Smooth muscle cell (in vitro differentiated cells): ENCODE data around the gene USP22. TPM values are rescaled to one million over a fixed set of nuclear protein-coding genes. Genes with fewer than 3 reads are reported as not detected.

Experiments used
- DNase-seq: peaks from one replicate; lab custom pipeline; 2025; ENCODE audit not compliant: unreplicated experiment; lab: John Stamatoyannopoulos, UW
- H2AFZ ChIP-seq: fragments of 200-600 bp; sonication (generic); 2 replicates; pipeline ENCODE4 v1.6.0; 2016; ENCODE audit warnings: antibody characterized with exemption, low read depth, mild to moderate bottlenecking
- H3F3A ChIP-seq: fragments of 200-600 bp; sonication (generic); 2 replicates; pipeline ENCODE4 v1.6.0; 2017; ENCODE audit warnings: antibody characterized with exemption, low read depth
- H3K27ac ChIP-seq: fragments of 200-600 bp; sonication (generic); 2 replicates; pipeline ENCODE4 v1.5.1; 2016; ENCODE audit warnings: low read depth, mild to moderate bottlenecking
- H3K27me3 ChIP-seq: fragments of 200-600 bp; sonication (generic); 2 replicates; pipeline ENCODE4 v1.6.1; 2016; ENCODE audit warnings: low read depth, mild to moderate bottlenecking
- H3K36me3 ChIP-seq: fragments of 200-600 bp; sonication (generic); 2 replicates; pipeline ENCODE4 v1.5.1; 2016; ENCODE audit warnings: low read depth
- H3K4me1 ChIP-seq: fragments of 200-600 bp; sonication (generic); 2 replicates; pipeline ENCODE4 v1.5.1; 2016; ENCODE audit warnings: low read depth
- H3K4me2 ChIP-seq: fragments of 200-600 bp; sonication (generic); 2 replicates; pipeline ENCODE4 v1.6.0; 2016; ENCODE audit warnings: mild to moderate bottlenecking
- H3K4me3 ChIP-seq: fragments of 200-600 bp; sonication (generic); 2 replicates; pipeline ENCODE4 v1.5.1; 2016; ENCODE audit warnings: mild to moderate bottlenecking
- H3K79me2 ChIP-seq: fragments of 200-600 bp; sonication (generic); 2 replicates; pipeline ENCODE4 v1.6.0; 2016; ENCODE audit warnings: low read depth, mild to moderate bottlenecking
- H3K9ac ChIP-seq: fragments of 200-600 bp; sonication (generic); 2 replicates; pipeline ENCODE4 v1.6.0; 2016; ENCODE audit warnings: low read depth
- H3K9me3 ChIP-seq: fragments of 200-600 bp; sonication (generic); replicated peaks from 2 replicates; pipeline ENCODE4 v1.5.1; 2016; ENCODE audit warnings: low read depth
- H4K20me1 ChIP-seq: fragments of 200-600 bp; sonication (generic); 2 replicates; pipeline ENCODE4 v1.6.0; 2016; ENCODE audit warnings: low read depth
- WGBS: methylation state at CpG from one replicate; pipeline ENCODE4 v1.1.7; 2016; ENCODE audit warnings: low lambda C conversion rate; 5-methylcytosine and 5-hydroxymethylcytosine counted together
- polyA plus RNA-seq: library from polyadenylated mRNA; unstranded; fragments of >200 nt; fragmentation: Nextera tagmentation; extraction: Ambion mirVana; gene quantifications from 2 replicates; pipeline ENCODE4 v1.2.1, GENCODE V29; 2016
- total RNA-seq: library from RNA; depleted of rRNA; stranded (reverse); fragments of >200 nt; gene quantifications from 2 replicates; pipeline ENCODE4 v1.2.3, GENCODE V29; 2014
- TF ChIP-seq, protein P1 (sequence below): fragments of 200-600 bp; sonication (generic); IDR thresholded peaks from 2 replicates; pipeline ENCODE4 v1.5.1; 2017; ENCODE audit warnings: borderline replicate concordance, mild to moderate bottlenecking, antibody characterized with exemption; ENCODE audit not compliant: insufficient read depth, poor library complexity, severe bottlenecking

The USP22 gene
- total and polyA plus RNA-seq, 2 experiments from 2014 or later, result 79.3 to 151 TPM

DNA sequence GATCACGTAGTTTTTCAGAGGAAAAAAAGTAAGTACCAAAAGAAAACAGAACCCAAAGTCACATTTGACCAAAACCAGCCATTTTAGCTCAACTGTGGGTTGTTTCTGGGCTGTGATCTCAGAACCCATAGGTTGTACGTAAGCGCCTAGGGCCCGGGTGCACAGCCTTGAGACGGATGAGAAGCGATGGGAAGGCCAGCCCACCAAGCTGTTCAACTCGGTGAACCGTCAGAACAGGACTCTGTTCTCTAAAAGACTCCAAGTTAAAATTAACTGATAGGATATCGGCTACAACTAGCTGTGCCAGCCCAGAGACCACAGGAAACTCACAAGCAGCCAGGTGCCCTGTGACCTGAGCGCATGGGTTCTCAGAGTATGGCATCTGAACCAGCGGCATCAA lies 28.3 kb downstream of the USP22 start:
- peaks cover 8% of the 10 kb centered on the region for H3K36me3 ChIP-seq
- no peaks in the 10 kb centered on the region for H3K4me1 ChIP-seq
- no peaks in the 10 kb centered on the region for H3K9me3 ChIP-seq
- H4K20me1 ChIP-seq, result peaks cover 100% of the 10 kb centered on the region
- H3K4me3 ChIP-seq, result no peak overlapping the region
- peaks cover 97% of the 10 kb centered on the region for H3K79me2 ChIP-seq
- DNase-seq, result no peak
- H2AFZ ChIP-seq, result no peak overlapping the region
- no peak overlapping the region for H3K9ac ChIP-seq
- H3K4me2 ChIP-seq, result no peak overlapping the region
- TF ChIP-seq, protein P1, sequence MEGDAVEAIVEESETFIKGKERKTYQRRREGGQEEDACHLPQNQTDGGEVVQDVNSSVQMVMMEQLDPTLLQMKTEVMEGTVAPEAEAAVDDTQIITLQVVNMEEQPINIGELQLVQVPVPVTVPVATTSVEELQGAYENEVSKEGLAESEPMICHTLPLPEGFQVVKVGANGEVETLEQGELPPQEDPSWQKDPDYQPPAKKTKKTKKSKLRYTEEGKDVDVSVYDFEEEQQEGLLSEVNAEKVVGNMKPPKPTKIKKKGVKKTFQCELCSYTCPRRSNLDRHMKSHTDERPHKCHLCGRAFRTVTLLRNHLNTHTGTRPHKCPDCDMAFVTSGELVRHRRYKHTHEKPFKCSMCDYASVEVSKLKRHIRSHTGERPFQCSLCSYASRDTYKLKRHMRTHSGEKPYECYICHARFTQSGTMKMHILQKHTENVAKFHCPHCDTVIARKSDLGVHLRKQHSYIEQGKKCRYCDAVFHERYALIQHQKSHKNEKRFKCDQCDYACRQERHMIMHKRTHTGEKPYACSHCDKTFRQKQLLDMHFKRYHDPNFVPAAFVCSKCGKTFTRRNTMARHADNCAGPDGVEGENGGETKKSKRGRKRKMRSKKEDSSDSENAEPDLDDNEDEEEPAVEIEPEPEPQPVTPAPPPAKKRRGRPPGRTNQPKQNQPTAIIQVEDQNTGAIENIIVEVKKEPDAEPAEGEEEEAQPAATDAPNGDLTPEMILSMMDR, result no peak
- no peak overlapping the region for H3K27ac ChIP-seq
- no peaks in the 10 kb centered on the region for H3F3A ChIP-seq
- no peaks in the 10 kb centered on the region for H3K27me3 ChIP-seq
- WGBS, result 97% methylated on average over 11 of the region's 11 CpGs

DNA sequence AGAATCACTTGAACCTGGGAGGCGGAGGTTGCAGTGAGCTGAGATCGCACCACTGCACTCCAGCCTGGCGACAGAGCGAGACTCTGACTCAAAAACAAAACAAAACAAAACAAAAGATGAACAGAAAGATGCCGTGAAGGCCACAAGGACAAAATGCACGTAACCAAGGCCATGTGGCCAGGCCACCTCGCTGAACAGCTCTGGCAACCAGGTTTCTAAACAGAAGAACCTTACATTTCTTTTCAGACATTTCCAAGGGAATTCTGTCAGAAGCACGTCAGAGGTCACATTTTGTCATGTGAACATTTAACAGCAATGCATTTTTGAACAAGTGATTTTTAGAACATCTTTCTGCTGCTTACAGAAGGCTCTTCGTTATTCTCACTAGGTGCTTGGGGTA lies 28.8 kb downstream of the USP22 start:
- TF ChIP-seq, protein P1, result no peak
- H3K27ac ChIP-seq, result no peak overlapping the region

DNA sequence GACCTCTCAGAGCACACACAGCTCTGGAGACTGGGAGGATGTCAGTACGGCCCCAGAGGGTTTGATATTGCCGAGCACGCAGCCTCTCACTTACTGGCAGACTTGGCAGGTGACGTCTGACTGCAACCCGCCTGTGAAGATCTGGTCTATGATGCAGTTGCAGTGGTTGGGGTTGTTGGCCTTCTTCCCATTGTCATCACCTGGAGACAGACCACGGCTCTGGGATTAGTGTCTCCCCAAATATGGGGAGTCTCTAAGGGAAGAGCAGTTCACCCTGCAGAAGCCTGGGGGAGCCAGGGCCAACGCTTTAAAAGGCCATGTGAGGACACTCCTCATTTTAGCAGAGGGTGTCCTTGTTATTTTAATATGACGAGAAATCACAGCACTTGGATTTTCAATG lies 30.1 kb downstream of the USP22 start:
- H4K20me1 ChIP-seq, result peaks cover 100% of the 10 kb centered on the region
- no peak overlapping the region for H3K9ac ChIP-seq
- H3K4me2 ChIP-seq, result no peak overlapping the region
- no peak overlapping the region for H3K4me3 ChIP-seq
- peaks cover 10% of the 10 kb centered on the region for H3F3A ChIP-seq
- H3K4me1 ChIP-seq, result no peaks in the 10 kb centered on the region
- H3K79me2 ChIP-seq, result peaks cover 97% of the 10 kb centered on the region
- DNase-seq, result no peak
- 95% methylated on average over 8 of the region's 8 CpGs for WGBS
- H2AFZ ChIP-seq, result no peak overlapping the region
- TF ChIP-seq, protein P1, result no peak
- peaks cover 12% of the 10 kb centered on the region for H3K36me3 ChIP-seq
- no peak overlapping the region for H3K27ac ChIP-seq
- no peaks in the 10 kb centered on the region for H3K27me3 ChIP-seq
- H3K9me3 ChIP-seq, result no peaks in the 10 kb centered on the region

More for the DNA sequence above, 28.8 kb downstream of the USP22 start:
- no peak for DNase-seq
- Histone ChIP-seq H3K9ac (no peak overlapping the region), H3K4me1 (no peaks in the 10 kb centered on the region), H4K20me1 (peaks cover 100% of the 10 kb centered on the region), H3F3A (no peaks in the 10 kb centered on the region), H3K27me3 (no peaks in the 10 kb centered on the region), H2AFZ (no peak overlapping the region), H3K79me2 (peaks cover 97% of the 10 kb centered on the region), H3K4me2 (no peak overlapping the region), H3K4me3 (no peak overlapping the region), H3K9me3 (no peaks in the 10 kb centered on the region), H3K36me3 (peaks cover 4% of the 10 kb centered on the region)
- WGBS, result 94% methylated on average over 9 of the region's 9 CpGs
